ENCODE measurements around the gene ANXA1.

ANXA1 gene

GRCh38 chr9:73215249-73215648 is 63.6 kb downstream of the ANXA1 start:
- no peak for DNase-seq

- DNase-seq, result no peak
These were observed 64.4 kb downstream of the ANXA1 start for GRCh38 chr9:73216100-73216499.

Data from HCEC 1CT (cell line).